Natural killer cell treated with Interleukin-12 subunit alpha and Interleukin-12 subunit beta and Interleukin-15 and Interleukin-18, amount 100 ng/mL, for 72 hours (primary cell): ENCODE results near the gene C11orf86. TPM values are rescaled to one million over a fixed set of nuclear protein-coding genes. Genes with fewer than 3 reads are reported as not detected.
A peak's percentile ranks its signal among the peaks of the same experiment; 100 is the strongest.
"Not testable (repeated sequence)": the region's sequence is repeated elsewhere in the genome, so short reads cannot be mapped to it uniquely, and the experiment has no call there.

Experiments
- ATAC-seq, 2 donors: fragments of 150-1000 bp; cut with Tn5 transposase in 1 of 2; sonication (Bioruptor Pico), chemical (Tn5 transposase) in 1 of 2; 2 replicates each; pipeline ENCODE4 v1.10.0; 2021
- DNase-seq: peaks from one replicate; pipeline ENCODE4 v3.0.0; 2022; ENCODE audit warnings: low spot score
- H3K27ac Mint-ChIP-seq, 2 donors: 1 replicate in 1 of 2; 2 replicates in 1 of 2; pipeline ENCODE4 v1.8.0; 2022; ENCODE audit warnings: mixed read lengths in 2 of 2, mild to moderate bottlenecking in 1 of 2, moderate library complexity in 1 of 2
- H3K27me3 Mint-ChIP-seq, 2 donors: 1 replicate in 1 of 2; 2 replicates in 1 of 2; pipeline ENCODE4 v1.8.0; 2022; ENCODE audit warnings: mixed read lengths in 2 of 2
- H3K36me3 Mint-ChIP-seq: one replicate; pipeline ENCODE4 v1.8.0; 2022; ENCODE audit warnings: mixed read lengths
- H3K4me1 Mint-ChIP-seq, 2 donors: 1 replicate in 1 of 2; 2 replicates in 1 of 2; pipeline ENCODE4 v1.8.0; 2022; ENCODE audit warnings: low read depth in 2 of 2, mixed read lengths in 2 of 2, mild to moderate bottlenecking in 1 of 2
- H3K4me3 Mint-ChIP-seq: one replicate; pipeline ENCODE4 v1.8.0; 2022; ENCODE audit warnings: mixed read lengths
- H3K9me3 Mint-ChIP-seq: 2 replicates; pipeline ENCODE4 v1.8.0; 2022; ENCODE audit warnings: mixed read lengths
- total RNA-seq, 2 donors: library from RNA; stranded (reverse); gene quantifications; one replicate each; pipeline ENCODE4 v1.2.3, GENCODE V29; 2022

Gene C11orf86
- total RNA-seq, 2 donors from 2014 or later, result not detected

- ATAC-seq, H3K4me3 Mint-ChIP-seq, H3K9me3 Mint-ChIP-seq, H3K36me3 Mint-ChIP-seq, H3K4me1 Mint-ChIP-seq, DNase-seq: not testable (repeated sequence)
- Mint-ChIP-seq H3K27me3 (peaks cover 0 to 10% of the 10 kb centered on the region in 2 donors), H3K27ac (peak overlapping the region in 1 of 2 donors; percentile 11)
Observed at GRCh38 chr11:66988741-66989140, 13.6 kb downstream of the C11orf86 start.

GRCh38 chr11:66989360-66989759 lies 14.3 kb downstream of the C11orf86 start:
- not testable (repeated sequence) for H3K4me1 Mint-ChIP-seq, H3K36me3 Mint-ChIP-seq, H3K27ac Mint-ChIP-seq, ATAC-seq, H3K4me3 Mint-ChIP-seq, H3K9me3 Mint-ChIP-seq, DNase-seq
- H3K27me3 Mint-ChIP-seq, result peaks cover 0 to 10% of the 10 kb centered on the region in 2 donors

- no peak for DNase-seq
- Mint-ChIP-seq H3K36me3 (no peaks in the 10 kb centered on the region), H3K4me3 (no peak overlapping the region), H3K4me1 (no peaks in the 10 kb centered on the region), H3K9me3 (no peaks in the 10 kb centered on the region), H3K27ac (no peak overlapping the region), H3K27me3 (peaks cover 0 to 11% of the 10 kb centered on the region in 2 donors)
- no peak for ATAC-seq
Observed at GRCh38 chr11:66992041-66992440, 16.9 kb downstream of the C11orf86 start.

GRCh38 chr11:66996609-66997273 lies 21.6 kb downstream of the C11orf86 start:
- no peaks in the 10 kb centered on the region for H3K9me3 Mint-ChIP-seq
- DNase-seq (no peak), ATAC-seq (no peak)
- peaks cover 0 to 8% of the 10 kb centered on the region in 2 donors for H3K27me3 Mint-ChIP-seq
- no peaks in the 10 kb centered on the region for H3K4me1 Mint-ChIP-seq
- no peak overlapping the region for H3K27ac Mint-ChIP-seq
- H3K4me3 Mint-ChIP-seq, result no peak overlapping the region
- no peaks in the 10 kb centered on the region for H3K36me3 Mint-ChIP-seq

- Mint-ChIP-seq H3K27me3 (peaks cover 0 to 5% of the 10 kb centered on the region in 2 donors), H3K4me1 (no peaks in the 10 kb centered on the region), H3K36me3 (no peaks in the 10 kb centered on the region), H3K27ac (no peak overlapping the region), H3K4me3 (no peak overlapping the region), H3K9me3 (no peaks in the 10 kb centered on the region)
- DNase-seq (no peak), ATAC-seq (no peak)
Observed at GRCh38 chr11:66999555-66999954, 24.5 kb downstream of the C11orf86 start.

- Mint-ChIP-seq H3K36me3 (no peaks in the 10 kb centered on the region), H3K4me1 (peaks cover 0 to 1% of the 10 kb centered on the region in 2 donors), H3K4me3 (no peak overlapping the region), H3K9me3 (no peaks in the 10 kb centered on the region), H3K27me3 (peaks cover 0 to 5% of the 10 kb centered on the region in 2 donors), H3K27ac (no peak overlapping the region)
- no peak for DNase-seq
- ATAC-seq, result no peak
Observed at GRCh38 chr11:67001332-67001731, 26.2 kb downstream of the C11orf86 start.

GRCh38 chr11:67002297-67002913 lies 27.3 kb downstream of the C11orf86 start:
- no peak overlapping the region for H3K27ac Mint-ChIP-seq
- ATAC-seq (no peak), DNase-seq (no peak)
- no peaks in the 10 kb centered on the region for H3K36me3 Mint-ChIP-seq
- H3K4me1 Mint-ChIP-seq, result peaks cover 0 to 4% of the 10 kb centered on the region in 2 donors
- H3K4me3 Mint-ChIP-seq, result no peak overlapping the region
- H3K9me3 Mint-ChIP-seq, result no peaks in the 10 kb centered on the region
- peaks cover 0 to 2% of the 10 kb centered on the region in 2 donors for H3K27me3 Mint-ChIP-seq

- Mint-ChIP-seq H3K27me3 (peaks cover 0 to 2% of the 10 kb centered on the region in 2 donors), H3K27ac (no peak overlapping the region), H3K4me3 (no peak overlapping the region), H3K4me1 (peaks cover 0 to 4% of the 10 kb centered on the region in 2 donors), H3K9me3 (no peaks in the 10 kb centered on the region), H3K36me3 (no peaks in the 10 kb centered on the region)
- ATAC-seq (peak in 1 of 2 donors; percentile 17), DNase-seq (no peak)
Observed at GRCh38 chr11:67002921-67003411, 27.9 kb downstream of the C11orf86 start.

GRCh38 chr11:67005200-67005599 lies 30.1 kb downstream of the C11orf86 start:
- not testable (repeated sequence) for DNase-seq, H3K27ac Mint-ChIP-seq, H3K9me3 Mint-ChIP-seq, H3K4me3 Mint-ChIP-seq, H3K27me3 Mint-ChIP-seq, H3K4me1 Mint-ChIP-seq, ATAC-seq, H3K36me3 Mint-ChIP-seq

GRCh38 chr11:67006029-67006884 lies 31.2 kb downstream of the C11orf86 start:
- Mint-ChIP-seq H3K4me3 (no peak overlapping the region), H3K9me3 (no peaks in the 10 kb centered on the region), H3K27me3 (peaks cover 0 to 2% of the 10 kb centered on the region in 2 donors), H3K36me3 (no peaks in the 10 kb centered on the region), H3K27ac (no peak overlapping the region), H3K4me1 (peaks cover 0 to 4% of the 10 kb centered on the region in 2 donors)
- DNase-seq, result no peak
- peak in 1 of 2 donors; percentile 43 for ATAC-seq

GRCh38 chr11:67007126-67007525 lies 32.0 kb downstream of the C11orf86 start:
- H3K4me1 Mint-ChIP-seq, result peaks cover 0 to 4% of the 10 kb centered on the region in 2 donors
- H3K4me3 Mint-ChIP-seq, result no peak overlapping the region
- no peak overlapping the region for H3K27ac Mint-ChIP-seq
- H3K27me3 Mint-ChIP-seq, result peaks cover 0 to 2% of the 10 kb centered on the region in 2 donors
- no peaks in the 10 kb centered on the region for H3K36me3 Mint-ChIP-seq
- ATAC-seq (no peak), DNase-seq (no peak)
- no peaks in the 10 kb centered on the region for H3K9me3 Mint-ChIP-seq

GRCh38 chr11:67010296-67010905 lies 35.3 kb downstream of the C11orf86 start:
- Mint-ChIP-seq H3K27ac (no peak overlapping the region), H3K9me3 (no peaks in the 10 kb centered on the region), H3K36me3 (no peaks in the 10 kb centered on the region), H3K27me3 (peaks cover 0 to 2% of the 10 kb centered on the region in 2 donors), H3K4me3 (no peak overlapping the region), H3K4me1 (peaks cover 0 to 4% of the 10 kb centered on the region in 2 donors)
- DNase-seq, result no peak
- peak; percentile 5 to 40 for ATAC-seq

GRCh38 chr11:67013511-67014045 lies 38.5 kb downstream of the C11orf86 start:
- H3K4me3 Mint-ChIP-seq, result no peak overlapping the region
- H3K27me3 Mint-ChIP-seq, result peaks cover 0 to under 1% of the 10 kb centered on the region in 2 donors
- no peaks in the 10 kb centered on the region for H3K9me3 Mint-ChIP-seq
- no peaks in the 10 kb centered on the region for H3K4me1 Mint-ChIP-seq
- no peaks in the 10 kb centered on the region for H3K36me3 Mint-ChIP-seq
- no peak for ATAC-seq
- no peak for DNase-seq
- H3K27ac Mint-ChIP-seq, result no peak overlapping the region
